HCEC 1CT (cell line): ENCODE results near the gene SMIM10L2A.
A peak's percentile ranks its signal among the peaks of the same experiment; 100 is the strongest.
"Not testable (repeated sequence)": the region's sequence is repeated elsewhere in the genome, so short reads cannot be mapped to it uniquely, and the experiment has no call there.

ENCODE experiments used
- DNase-seq: peaks from one replicate; pipeline ENCODE4 v3.0.0-alpha.2; 2017

Gene SMIM10L2A

GRCh38 chrX:135421932-135422809, at the start of gene SMIM10L2A:
TSS of gene SMIM10L2A (plus strand) at chrX:135421944. CDS start at chrX:135422132, 188 bp downstream.
- DNase-seq, result no peak

DNA sequence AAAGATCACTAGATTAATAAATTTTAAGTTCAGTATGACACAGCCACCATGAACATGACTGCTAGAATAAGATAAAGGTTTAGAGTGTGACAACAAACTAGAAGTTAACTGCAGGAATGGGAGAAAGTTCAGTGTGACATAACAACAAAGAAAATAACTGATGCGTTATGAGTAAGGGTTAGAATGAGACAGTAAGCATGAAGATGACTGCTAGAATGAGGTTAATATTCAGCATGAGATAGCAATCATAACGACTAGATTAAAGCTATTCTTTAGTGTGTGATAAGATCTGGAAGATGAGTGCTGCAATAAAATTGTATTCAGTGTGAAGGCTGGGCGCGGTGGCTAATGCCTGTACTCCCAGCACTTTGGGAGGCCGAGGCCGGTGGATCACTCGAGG, 48.4 kb upstream of the SMIM10L2A start:
- DNase-seq, result no peak

GRCh38 chrX:135382260-135382659, 39.5 kb upstream of the SMIM10L2A start:
- no peak for DNase-seq

DNA sequence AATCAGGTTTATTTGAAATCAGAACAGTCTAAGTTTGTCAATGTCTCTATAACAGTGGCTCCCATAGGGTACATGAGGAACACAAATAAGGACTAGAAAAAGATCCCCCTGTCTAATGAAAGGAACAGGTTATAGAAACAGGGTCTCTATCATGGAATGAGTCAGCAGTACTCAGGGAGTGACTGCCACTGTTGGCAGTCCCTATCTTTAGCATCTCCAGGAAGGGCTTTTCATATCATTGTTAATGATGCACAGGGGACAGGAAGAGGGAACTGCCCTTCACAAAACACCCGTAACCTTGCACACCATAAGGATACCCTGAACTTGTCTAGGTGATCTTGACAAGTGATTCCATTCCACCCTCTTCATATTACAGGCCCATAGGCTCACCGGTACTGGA, 38.5 kb upstream of the SMIM10L2A start:
- DNase-seq, result no peak

GRCh38 chrX:135384161-135384836, 37.4 kb upstream of the SMIM10L2A start:
- DNase-seq, result no peak

- no peak for DNase-seq
These were observed 32.9 kb upstream of the SMIM10L2A start for GRCh38 chrX:135388841-135389240.

- no peak for DNase-seq
These were observed 32.5 kb upstream of the SMIM10L2A start for GRCh38 chrX:135389243-135389642.

GRCh38 chrX:135389717-135390116, 32.0 kb upstream of the SMIM10L2A start:
- no peak for DNase-seq

DNA sequence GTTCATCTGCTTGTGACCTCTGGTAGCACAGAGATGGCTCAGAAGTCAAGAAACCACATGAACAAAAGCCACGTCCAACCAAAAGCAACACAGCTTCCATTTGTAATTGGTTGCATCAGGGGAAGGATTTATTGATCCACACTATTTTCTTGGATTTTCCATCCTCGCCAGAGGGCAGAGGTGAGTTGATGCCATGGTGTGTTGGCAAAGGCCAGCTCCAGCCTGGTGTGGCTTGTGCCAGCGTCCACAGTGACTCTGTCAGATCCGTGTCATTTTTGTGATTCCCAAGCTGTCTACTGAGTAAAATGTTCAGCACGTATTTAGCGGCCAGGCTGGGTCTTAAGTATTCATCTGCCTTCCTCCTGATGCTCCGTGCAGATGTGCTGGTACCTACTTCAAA, 30.0 kb upstream of the SMIM10L2A start:
- DNase-seq, result no peak

DNA sequence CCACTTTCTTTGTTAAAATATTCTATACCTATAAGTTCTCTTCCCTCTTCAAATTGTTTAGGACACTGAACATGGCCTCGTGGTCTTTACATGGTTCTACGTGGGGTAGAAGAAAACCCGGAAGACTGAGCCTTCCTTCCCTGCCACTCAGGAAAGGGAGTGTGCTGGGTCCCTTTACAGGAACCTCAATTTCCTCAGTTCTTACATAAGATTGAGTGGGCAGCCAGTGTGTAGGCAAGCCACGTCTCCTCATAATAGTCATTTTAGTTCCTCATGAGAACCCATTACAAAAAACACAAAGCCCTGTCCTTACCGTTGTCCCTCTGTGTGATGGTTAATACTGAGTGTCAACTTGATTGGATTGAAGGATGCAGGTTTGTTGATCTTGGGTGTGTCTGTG, 28.7 kb upstream of the SMIM10L2A start:
- DNase-seq, result no peak

DNA sequence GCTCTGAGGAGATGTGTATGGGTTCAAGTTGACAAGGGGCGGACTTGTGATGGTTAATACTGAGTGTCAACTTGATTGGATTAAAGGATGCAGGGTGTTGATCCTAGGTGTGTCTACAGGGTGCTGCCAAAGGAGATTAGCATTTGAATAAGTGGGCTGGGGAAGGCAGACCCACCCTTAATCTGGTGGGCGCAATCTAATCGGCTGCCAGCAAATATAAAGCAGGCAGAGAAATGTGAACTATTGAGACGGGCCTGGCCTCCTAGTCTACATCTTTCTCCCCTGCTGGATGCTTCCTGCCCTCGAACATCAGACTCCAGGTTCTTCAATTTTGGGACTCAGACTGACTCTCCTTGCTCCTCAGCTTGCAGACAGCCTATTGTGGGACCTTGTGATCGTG, 26.7 kb upstream of the SMIM10L2A start:
- DNase-seq, result no peak

DNA sequence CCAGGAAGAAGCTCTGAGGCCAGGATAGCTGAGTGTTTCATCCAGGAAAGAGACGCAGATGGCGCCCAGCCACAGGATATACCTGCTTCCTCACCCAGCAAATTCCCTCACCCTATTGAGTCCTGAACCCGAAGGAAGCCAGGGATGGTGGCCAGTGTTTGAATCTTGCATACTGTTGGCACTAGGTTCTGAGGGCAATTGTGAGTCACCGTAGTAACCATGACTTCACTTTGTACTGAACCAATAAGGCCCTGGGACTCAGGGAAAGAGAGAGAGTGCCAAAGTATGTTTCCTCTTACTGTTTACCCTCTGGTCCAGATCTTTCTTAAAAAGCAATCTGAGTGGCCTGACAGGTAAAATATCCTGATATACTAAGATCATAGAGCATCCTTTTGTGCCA, 25.6 kb upstream of the SMIM10L2A start:
- DNase-seq, result no peak

GRCh38 chrX:135396566-135396965, 25.2 kb upstream of the SMIM10L2A start:
- no peak for DNase-seq

GRCh38 chrX:135397652-135398051, 24.1 kb upstream of the SMIM10L2A start:
- no peak for DNase-seq

DNA sequence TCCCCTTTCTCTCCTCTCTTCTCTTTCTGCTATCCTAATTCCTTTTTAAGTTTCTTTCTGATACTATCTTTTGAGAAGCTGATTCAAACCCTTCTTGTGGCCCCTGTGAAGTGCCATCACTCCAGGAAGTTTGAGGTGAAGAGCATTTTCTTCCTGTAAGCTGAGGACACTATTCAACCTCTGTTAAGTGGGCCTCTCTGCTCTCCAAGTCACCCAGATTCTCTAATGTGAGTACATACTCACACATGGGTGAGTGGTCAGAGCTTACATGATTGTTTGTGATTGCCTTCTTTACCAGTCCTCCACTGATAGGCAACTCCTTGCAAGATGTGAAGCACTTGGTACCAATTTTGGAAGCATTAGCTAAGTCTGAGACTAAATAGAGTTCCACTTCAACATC, 18.4 kb upstream of the SMIM10L2A start:
- DNase-seq, result no peak

DNA sequence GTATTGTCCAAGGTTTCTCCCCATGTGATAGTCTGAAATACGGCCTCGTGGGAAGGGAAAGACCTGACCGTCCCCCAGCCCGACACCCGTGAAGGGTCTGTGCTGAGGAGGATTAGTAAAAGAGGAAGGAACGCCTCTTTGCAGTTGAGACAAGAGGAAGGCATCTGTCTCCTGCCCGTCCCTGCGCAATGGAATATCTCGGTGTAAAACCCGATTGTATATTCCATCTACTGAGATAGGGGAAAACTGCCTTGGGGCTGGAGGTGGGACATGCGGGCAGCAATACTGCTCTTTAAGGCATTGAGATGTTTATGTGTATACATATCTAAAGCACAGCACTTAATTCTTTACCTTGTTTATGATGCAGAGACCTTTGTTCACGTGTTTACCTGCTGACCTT, 15.3 kb upstream of the SMIM10L2A start:
- not testable (repeated sequence) for DNase-seq

GRCh38 chrX:135408794-135409193, 12.9 kb upstream of the SMIM10L2A start:
- DNase-seq, result no peak

GRCh38 chrX:135410861-135411627, 10.7 kb upstream of the SMIM10L2A start:
- no peak for DNase-seq

GRCh38 chrX:135411893-135412292, 9.9 kb upstream of the SMIM10L2A start:
- DNase-seq, result no peak

DNA sequence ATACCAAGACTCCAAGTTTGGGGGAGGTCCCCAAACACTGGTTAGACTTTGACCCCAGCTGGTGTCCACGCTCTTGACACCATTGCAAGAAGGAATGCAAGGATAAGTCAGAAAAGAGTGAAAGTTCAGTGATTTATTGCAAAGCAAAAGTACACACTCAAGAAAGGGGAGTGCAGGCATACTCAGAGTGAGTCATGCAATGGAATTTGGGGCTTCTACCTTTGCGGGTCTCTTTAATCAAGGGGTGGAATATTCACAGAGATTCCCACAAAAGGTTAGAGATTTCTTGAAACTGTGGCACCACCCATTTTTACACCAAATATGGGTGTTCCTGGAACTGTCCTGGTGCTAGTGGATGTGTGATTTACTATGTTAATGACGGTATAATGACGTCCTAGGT, 5.2 kb upstream of the SMIM10L2A start:
- no peak for DNase-seq

- no peak for DNase-seq
These were observed 913 bp upstream of the SMIM10L2A start for GRCh38 chrX:135420831-135421230.

- peak; percentile 24 for DNase-seq
These were observed 210 bp upstream of the SMIM10L2A start for GRCh38 chrX:135421537-135421931.

GRCh38 chrX:135422810-135423168, 1.0 kb downstream of the SMIM10L2A start:
- not testable (repeated sequence) for DNase-seq
